Measurements from ENCODE around the gene CNTNAP2. TPM values are rescaled to one million over a fixed set of nuclear protein-coding genes. Genes with fewer than 3 reads are reported as not detected.
"Not testable (repeated sequence)": the region's sequence is repeated elsewhere in the genome, so short reads cannot be mapped to it uniquely, and the experiment has no call there.

The CNTNAP2 gene
- total RNA-seq, 1 experiment from 2014 or later: 0.03 TPM

DNA sequence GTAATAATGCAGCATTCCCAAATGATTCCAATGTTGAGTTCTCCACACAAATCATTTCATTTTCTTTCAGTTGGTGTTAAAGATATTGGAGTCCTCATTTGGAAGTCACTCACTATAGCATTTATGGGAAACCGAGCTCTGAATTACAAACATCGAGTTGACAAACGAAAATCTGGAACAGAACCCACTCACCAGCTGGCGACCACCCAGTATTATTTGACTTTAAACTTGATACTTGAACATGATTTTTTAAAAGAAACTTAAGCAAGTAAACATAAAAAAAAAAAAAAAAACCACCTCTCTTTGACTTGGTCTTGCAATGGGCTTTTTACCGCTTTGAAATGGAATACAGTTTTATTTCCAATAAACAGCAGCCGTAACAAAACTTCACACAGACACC, 1897.4 kb downstream of the CNTNAP2 start:
- DNase-seq (ENCODE audit: low spot score): no peak

DNA sequence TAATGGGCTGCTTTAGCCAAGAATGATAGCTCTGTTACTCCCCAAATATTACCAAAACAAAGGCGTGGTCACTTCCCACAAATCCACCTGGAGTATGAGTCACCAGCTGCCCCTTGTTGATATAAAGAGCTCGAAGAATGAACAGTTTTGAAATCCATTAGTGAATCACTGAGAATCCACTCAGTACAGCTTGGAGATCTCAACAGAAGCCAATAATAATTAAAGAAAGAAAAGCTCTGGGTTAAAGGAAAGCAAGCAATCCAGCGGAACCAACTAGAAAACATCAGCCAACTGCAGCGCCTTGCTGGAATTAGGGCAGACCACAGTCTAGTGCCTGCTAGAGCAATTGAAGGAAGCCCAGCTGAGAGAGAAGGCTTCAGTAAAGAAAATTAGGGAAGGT, 1897.9 kb downstream of the CNTNAP2 start:
- no peak for DNase-seq (ENCODE audit: low spot score)

GRCh38 chr7:148017126-148017525, 1900.5 kb downstream of the CNTNAP2 start:
- no peak for DNase-seq (ENCODE audit: low spot score)

- no peak for DNase-seq (ENCODE audit: low spot score)
Measured at GRCh38 chr7:148020679-148021078, 1904.1 kb downstream of the CNTNAP2 start.

- DNase-seq (ENCODE audit: low spot score): no peak
Measured at GRCh38 chr7:148021507-148022045, 1905.0 kb downstream of the CNTNAP2 start.

GRCh38 chr7:148022832-148023231, 1906.2 kb downstream of the CNTNAP2 start:
- DNase-seq (ENCODE audit: low spot score): no peak

GRCh38 chr7:148026713-148027112, 1910.1 kb downstream of the CNTNAP2 start:
- DNase-seq (ENCODE audit: low spot score): no peak

- no peak for DNase-seq (ENCODE audit: low spot score)
Measured at GRCh38 chr7:148028165-148028564, 1911.6 kb downstream of the CNTNAP2 start.

- DNase-seq (ENCODE audit: low spot score): no peak
Measured at GRCh38 chr7:148031019-148031418, 1914.4 kb downstream of the CNTNAP2 start.

DNA sequence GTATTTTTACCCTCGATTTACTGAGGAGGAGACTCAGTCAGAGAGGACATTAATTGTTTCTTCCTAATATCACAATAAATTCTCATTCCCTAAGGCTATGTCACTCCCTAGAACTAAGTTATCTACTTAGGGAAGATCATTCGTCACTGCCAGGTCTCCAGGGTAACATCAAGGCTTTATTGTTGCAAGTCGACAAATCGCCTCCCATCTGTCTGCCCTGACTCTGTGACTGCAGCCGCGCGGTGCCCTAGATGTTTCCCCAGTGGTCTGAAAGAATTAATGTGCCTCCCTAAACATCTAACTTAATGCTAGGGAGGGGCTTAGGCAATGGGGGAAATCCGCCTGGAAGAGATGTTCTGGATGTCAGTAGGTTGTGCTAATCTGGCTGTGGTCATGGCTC, 1915.2 kb downstream of the CNTNAP2 start:
- no peak for DNase-seq (ENCODE audit: low spot score)

DNA sequence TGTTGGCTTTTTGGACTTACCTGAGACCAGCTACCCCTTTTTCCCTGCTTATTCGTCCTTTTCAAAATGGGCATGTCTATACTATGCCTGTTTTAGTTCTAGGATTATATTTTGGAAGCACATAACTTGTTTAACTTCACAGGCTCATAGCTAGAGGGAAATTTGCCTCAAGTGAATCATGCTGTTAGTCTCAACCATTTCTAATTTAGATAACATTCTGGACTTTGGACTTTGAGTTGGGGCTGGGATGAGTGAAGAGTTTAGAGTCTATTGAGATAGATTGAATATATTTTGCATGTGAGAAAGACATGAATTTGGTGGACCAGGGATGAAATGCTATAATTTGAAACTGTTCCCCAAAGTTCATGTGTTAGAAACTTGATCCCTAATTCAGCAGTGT, 1919.3 kb downstream of the CNTNAP2 start:
- no peak for DNase-seq (ENCODE audit: low spot score)

GRCh38 chr7:148037044-148037443, 1920.4 kb downstream of the CNTNAP2 start:
- no peak for DNase-seq (ENCODE audit: low spot score)

GRCh38 chr7:148041156-148041555, 1924.6 kb downstream of the CNTNAP2 start:
- no peak for DNase-seq (ENCODE audit: low spot score)

DNA sequence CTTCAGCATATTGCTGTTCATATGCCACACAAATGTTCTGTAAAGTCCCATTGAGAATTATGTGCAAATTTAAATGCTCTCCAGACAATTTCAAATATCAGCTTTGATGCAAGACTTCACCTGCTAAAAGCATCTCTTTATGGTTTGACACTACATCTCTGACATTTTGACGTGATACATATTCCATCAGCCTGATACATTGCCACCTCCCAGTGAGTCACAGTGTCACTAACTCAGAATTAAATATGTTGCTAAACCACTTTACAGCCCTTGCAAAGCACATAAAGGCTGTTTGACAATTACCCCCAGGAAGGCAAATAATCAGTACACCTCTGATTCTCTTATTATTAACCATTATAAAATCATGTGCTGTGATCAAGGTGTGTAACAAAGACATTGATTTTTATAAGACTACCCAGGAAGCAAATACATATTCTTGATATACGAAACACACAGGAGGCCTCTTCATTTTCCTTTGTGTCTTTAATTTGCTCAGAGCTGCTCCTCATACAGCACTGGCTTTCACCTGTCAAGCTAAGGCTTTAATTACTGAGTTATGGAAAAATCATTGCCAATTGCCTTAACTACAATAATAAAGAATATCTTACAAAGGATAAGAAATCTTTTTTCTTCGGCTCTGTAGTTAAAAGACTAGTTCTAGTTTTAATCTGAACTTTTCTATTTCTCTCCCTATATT, 1926.5 kb downstream of the CNTNAP2 start:
- no peak for DNase-seq (ENCODE audit: low spot score)

- no peak for DNase-seq (ENCODE audit: low spot score)
Measured at GRCh38 chr7:148044173-148044572, 1927.6 kb downstream of the CNTNAP2 start.

- DNase-seq (ENCODE audit: low spot score): no peak
Measured at GRCh38 chr7:148045521-148045920, 1928.9 kb downstream of the CNTNAP2 start.

- DNase-seq (ENCODE audit: low spot score): no peak
Measured at GRCh38 chr7:148049068-148049467, 1932.5 kb downstream of the CNTNAP2 start.

DNA sequence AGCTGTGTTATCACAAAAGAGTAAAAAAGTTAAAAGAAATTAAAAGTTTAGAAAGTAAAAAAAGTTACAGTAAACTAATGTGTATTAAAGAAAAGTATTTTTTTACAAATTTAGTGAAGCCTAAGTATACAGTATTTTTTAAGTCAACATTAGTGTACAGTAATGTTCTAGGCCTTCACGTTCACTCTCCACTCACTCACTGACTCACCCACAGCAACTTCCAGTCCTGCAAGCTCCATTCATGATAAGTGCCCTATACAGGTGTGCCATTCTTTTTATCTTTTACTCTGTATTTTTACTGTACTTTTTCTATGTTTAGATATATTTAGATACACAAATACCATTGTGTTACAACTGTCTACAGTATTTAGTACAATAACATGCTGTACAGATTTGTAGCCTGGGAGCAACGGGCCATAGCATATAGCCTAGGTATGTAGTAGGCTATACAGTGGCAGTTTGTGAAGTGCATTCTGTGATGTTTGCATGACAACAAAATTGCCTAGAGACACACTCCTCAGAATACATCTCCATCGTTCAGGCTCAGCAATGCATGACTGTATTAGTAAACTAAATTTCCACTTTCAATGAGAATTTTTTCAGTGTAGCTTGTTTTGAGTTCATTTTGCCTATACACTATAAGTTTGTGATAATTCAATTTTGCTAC, 1934.0 kb downstream of the CNTNAP2 start:
- DNase-seq (ENCODE audit: low spot score): no peak

DNA sequence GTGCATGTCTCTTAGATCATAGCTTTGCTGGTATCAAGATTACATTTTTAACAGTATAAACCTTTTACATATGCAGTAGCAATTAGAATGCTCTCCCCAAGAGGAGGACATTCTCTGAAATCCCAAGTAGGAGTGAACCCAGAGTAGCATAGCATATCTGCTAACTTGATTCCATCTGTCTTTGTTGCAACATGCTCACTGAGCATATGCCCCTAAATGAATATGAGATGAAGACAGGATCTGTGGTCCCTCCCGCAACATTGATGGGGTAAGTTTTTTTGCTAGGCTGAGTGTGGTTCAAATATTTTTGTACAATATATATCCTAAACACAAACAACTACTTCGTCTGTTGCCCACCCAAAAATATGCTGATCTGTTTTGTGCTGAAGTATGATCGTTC, 1939.8 kb downstream of the CNTNAP2 start:
- no peak for DNase-seq (ENCODE audit: low spot score)

- no peak for DNase-seq (ENCODE audit: low spot score)
Measured at GRCh38 chr7:148058092-148058491, 1941.5 kb downstream of the CNTNAP2 start.

DNA sequence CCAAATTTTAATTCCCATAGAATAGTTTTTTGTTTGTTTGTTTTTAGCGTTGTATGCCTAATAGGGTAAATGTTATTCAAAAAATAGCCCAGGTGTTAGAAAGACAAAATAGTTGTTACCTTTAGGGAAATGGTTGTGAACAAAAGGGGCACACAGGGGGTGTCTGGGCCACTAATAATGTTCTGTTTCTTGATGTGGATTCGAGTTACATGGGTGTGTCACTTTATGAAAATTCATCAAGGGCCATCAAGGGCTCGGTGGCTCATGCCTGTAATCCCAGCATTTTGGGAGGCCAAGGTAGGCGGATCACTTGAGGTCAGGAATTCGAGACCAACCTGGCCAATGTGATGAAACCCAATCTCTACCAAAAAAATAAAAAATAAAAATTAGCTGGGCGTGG, 1942.2 kb downstream of the CNTNAP2 start:
- no peak for DNase-seq (ENCODE audit: low spot score)

GRCh38 chr7:148060724-148061123, 1944.1 kb downstream of the CNTNAP2 start:
- DNase-seq (ENCODE audit: low spot score): no peak

DNA sequence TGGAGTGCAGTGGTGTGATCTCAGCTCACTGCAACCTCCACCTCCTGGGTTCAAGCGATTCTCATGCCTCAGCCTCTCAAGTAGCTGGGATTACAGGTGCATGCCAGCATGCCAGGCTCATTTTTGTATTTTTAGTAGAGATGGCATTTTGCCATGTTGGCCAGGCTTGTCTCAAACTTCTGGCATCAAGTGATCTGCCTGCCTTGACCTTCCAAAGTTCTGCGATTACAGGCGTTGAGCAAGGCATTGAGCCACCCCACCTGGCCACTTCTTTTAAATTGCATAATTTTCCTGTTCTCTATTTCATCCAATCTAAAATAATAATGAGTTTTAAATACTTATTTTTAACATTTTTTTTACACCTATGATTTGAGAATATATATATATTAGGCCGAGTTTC, 1961.5 kb downstream of the CNTNAP2 start:
- not testable (repeated sequence) for DNase-seq (ENCODE audit: low spot score)

All from HT-29 (cell line).